ENCODE results near the gene PIGW. TPM values are rescaled to one million over a fixed set of nuclear protein-coding genes. Genes with fewer than 3 reads are reported as not detected.

Gene PIGW
- total and polyA plus RNA-seq, 10 of the 15 experiments (the other 5 are each of a cell fraction or from before 2014, with no cell fraction given), result 6.0 to 31.5 (median 13.8) TPM

DNA sequence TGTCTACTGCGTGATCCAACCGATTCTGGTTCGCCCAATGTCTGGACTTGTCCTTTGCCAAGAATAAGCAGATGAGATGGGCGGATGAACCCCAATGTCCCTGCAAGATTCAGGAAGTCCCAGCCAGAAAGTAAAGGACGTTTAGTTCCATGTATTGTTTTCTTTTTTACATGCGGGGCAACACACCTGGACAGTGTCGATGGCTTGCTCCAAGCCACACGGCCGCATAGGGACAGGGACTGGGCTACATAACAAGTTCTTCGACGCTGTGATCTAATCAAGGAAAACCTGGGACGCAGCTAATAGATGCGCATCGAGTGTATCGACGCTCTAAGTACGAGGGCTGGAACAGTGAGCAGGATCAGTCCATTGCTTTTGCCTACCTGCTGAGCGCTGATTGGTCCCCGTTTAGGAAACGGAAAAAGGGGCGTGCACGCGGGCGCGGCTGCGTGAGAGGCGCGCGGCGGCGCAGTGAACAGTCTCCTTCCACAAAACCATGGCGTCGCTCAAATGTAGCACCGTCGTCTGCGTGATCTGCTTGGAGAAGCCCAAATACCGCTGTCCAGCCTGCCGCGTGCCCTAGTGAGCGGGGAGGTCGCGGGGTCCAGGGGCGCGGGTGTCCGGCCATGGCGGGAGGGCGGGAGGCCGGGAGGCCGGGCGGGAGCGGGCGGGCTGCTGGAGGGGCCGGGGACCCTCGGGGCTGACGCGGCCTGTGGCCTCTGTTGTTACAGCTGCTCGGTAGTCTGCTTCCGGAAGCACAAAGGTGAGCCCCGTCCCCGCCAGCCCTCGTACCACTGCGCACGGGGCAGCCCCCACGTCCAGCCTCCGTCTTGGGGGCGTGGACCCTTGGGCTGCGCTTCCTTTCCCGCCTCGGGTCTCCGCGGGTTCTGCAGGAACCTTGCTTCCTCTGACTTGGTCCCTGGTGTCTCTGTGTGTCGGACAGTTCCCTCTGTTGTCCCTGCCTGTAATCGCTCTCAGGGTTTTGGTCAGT lies 48.3 kb upstream of the PIGW start, which contains the start of gene ZNHIT3 (continued):
- TF ChIP-seq ZNF207 (IDR thresholded peaks at IDR 0.05; ENCODE audit: borderline replicate concordance) (peak; percentile 96; the same call in 1 of the 2 replicates), EED (IDR thresholded peaks at IDR 0.05; ENCODE audit: low read depth) (no peak), ZBED1 (IDR thresholded peaks at IDR 0.05; ENCODE audit: borderline replicate concordance) (no peak), SMAD5 (IDR thresholded peaks at IDR 0.05; ENCODE audit: low read depth) (peak; percentile 81; the same call in 1 of the 2 replicates), BMI1 (IDR thresholded peaks at IDR 0.05; ENCODE audit: borderline replicate concordance) (no peak), RELA (IDR thresholded peaks at IDR 0.05; ENCODE audit: borderline replicate concordance, partially characterized antibody) (peak; percentile 80), LARP7 (IDR thresholded peaks at IDR 0.05) (no peak), STAT3 (IDR thresholded peaks at IDR 0.05; ENCODE audit: low read depth, low read length) (no peak), NFXL1 (IDR thresholded peaks at IDR 0.05; ENCODE audit: borderline replicate concordance) (no peak), KAT2A (conservative IDR thresholded peaks at IDR 0.05; ENCODE audit: control insufficient read depth, low read depth, low read length) (no peak), SIN3A (IDR thresholded peaks at IDR 0.05; ENCODE audit: low read depth, low read length) (peak; percentile 85), PAX8 (IDR thresholded peaks at IDR 0.05) (no peak), ASH2L (IDR thresholded peaks at IDR 0.05; ENCODE audit: borderline replicate concordance, low read depth) (no peak), NR2F1 (conservative IDR thresholded peaks at IDR 0.05) (no peak), NFYA (IDR thresholded peaks at IDR 0.05; ENCODE audit: borderline replicate concordance, low read depth, low read length) (no peak), HCFC1 (IDR thresholded peaks at IDR 0.05; ENCODE audit: low read length) (peak; percentile 74), HDAC2 (IDR thresholded peaks at IDR 0.05) (no peak), RUNX3 (IDR thresholded peaks at IDR 0.05; ENCODE audit: low read length) (peak; percentile 28; the same call in 1 of the 2 replicates), STAT1 (conservative IDR thresholded peaks at IDR 0.05) (peak; percentile 82), FOS (IDR thresholded peaks at IDR 0.05; ENCODE audit: borderline replicate concordance, extremely low read depth, insufficient read length) (no peak), ATF7 (IDR thresholded peaks at IDR 0.05; ENCODE audit: low read depth) (peak; percentile 66), TARDBP (IDR thresholded peaks at IDR 0.05; ENCODE audit: borderline replicate concordance) (0 out of 2 replicates have a peak, but pooled peaks have one; percentile 56), EZH2 (IDR thresholded peaks at IDR 0.05; ENCODE audit: borderline replicate concordance, control insufficient read depth, low read depth, low read length) (no peak)
- TF ChIP-seq, protein P1, sequence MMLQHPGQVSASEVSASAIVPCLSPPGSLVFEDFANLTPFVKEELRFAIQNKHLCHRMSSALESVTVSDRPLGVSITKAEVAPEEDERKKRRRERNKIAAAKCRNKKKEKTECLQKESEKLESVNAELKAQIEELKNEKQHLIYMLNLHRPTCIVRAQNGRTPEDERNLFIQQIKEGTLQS (IDR thresholded peaks at IDR 0.05; ENCODE audit: borderline replicate concordance, extremely low read depth, low read depth, low read length), result no peak
- TF ChIP-seq, protein P2, sequence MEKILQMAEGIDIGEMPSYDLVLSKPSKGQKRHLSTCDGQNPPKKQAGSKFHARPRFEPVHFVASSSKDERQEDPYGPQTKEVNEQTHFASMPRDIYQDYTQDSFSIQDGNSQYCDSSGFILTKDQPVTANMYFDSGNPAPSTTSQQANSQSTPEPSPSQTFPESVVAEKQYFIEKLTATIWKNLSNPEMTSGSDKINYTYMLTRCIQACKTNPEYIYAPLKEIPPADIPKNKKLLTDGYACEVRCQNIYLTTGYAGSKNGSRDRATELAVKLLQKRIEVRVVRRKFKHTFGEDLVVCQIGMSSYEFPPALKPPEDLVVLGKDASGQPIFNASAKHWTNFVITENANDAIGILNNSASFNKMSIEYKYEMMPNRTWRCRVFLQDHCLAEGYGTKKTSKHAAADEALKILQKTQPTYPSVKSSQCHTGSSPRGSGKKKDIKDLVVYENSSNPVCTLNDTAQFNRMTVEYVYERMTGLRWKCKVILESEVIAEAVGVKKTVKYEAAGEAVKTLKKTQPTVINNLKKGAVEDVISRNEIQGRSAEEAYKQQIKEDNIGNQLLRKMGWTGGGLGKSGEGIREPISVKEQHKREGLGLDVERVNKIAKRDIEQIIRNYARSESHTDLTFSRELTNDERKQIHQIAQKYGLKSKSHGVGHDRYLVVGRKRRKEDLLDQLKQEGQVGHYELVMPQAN (conservative IDR thresholded peaks at IDR 0.05), result 0 out of 2 replicates have a peak, but pooled peaks have one; percentile 37
- TF ChIP-seq, protein P3, sequence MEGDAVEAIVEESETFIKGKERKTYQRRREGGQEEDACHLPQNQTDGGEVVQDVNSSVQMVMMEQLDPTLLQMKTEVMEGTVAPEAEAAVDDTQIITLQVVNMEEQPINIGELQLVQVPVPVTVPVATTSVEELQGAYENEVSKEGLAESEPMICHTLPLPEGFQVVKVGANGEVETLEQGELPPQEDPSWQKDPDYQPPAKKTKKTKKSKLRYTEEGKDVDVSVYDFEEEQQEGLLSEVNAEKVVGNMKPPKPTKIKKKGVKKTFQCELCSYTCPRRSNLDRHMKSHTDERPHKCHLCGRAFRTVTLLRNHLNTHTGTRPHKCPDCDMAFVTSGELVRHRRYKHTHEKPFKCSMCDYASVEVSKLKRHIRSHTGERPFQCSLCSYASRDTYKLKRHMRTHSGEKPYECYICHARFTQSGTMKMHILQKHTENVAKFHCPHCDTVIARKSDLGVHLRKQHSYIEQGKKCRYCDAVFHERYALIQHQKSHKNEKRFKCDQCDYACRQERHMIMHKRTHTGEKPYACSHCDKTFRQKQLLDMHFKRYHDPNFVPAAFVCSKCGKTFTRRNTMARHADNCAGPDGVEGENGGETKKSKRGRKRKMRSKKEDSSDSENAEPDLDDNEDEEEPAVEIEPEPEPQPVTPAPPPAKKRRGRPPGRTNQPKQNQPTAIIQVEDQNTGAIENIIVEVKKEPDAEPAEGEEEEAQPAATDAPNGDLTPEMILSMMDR (IDR thresholded peaks at IDR 0.05 in 2 of 3, conservative IDR thresholded peaks at IDR 0.05 in 1 of 3; ENCODE audit: control insufficient read depth in 2 of 3, extremely low read depth in 1 of 3, insufficient read depth in 1 of 3, low read depth in 3 of 3, low read length in 3 of 3), result no peak
